GM18498 (cell line): ENCODE data around the gene SH3BP2.

Experiments
- ATAC-seq: cut with Tn5 transposase; IDR thresholded peaks from one replicate; pipeline ENCODE4 v1.9.1; 2021; ENCODE audit warnings: mild to moderate bottlenecking, moderate library complexity; ENCODE audit not compliant: unreplicated experiment

The SH3BP2 gene

DNA sequence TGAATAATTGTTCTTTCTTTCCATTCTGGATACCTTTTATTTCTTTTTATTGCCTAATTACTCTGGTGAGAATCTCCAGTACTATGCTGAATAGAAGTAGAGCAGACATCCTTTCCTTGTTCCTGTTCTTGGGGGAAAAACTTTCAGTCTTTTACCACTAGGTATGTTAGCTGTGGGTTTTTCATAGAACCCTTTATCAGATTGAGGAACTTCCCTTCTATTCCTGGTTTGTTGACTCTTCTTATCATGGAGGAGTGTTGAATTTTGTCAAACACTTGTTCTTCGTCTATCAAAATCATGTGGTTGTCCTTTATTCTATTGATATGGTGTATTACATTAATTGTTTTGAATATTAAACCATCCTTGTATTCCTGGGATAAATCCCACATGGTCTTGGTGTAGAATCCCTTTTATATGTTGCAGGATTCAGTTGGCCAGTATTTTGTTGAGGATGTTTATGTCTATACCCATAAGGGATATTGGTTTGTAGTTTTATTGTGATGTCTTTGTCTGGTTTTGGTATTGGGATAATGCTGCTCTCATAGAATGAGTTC is 23.6 kb downstream of the SH3BP2 start:
- ATAC-seq: no peak

GRCh38 chr4:2817137-2817536 is 24.3 kb downstream of the SH3BP2 start:
- no peak for ATAC-seq

DNA sequence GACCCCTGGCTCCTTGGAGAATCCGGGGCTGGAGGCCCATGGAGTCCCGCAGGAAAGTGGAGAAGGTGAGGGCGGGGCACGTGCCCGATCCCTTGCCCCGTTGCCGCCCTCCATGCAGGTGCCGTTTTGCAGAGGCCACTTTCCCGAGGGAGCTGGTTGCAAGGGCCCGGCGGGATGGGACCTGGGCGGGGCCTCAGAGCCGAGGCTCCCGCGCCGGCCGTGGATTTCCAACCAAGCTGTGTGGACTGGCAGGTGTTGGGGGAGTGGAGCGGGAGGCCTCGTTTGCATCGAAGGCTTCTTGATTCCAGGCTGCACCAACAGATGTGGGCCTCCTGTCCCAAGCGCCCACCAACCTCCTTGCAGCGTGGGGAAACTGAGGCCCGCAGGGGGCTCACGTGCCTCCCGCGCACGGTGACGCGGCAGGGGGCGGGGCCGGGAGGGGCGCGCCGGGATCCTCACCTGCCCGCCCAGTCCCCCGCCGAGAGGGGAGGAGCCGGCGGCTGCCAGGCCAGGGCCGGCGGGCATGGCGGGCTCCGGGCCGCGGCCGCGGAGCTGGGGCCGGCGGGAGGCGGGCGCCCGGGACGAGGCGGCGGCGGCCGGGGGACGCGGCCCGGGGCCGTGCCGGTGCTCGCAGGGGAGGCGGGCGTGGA is 24.9 kb downstream of the SH3BP2 start:
- no peak for ATAC-seq

DNA sequence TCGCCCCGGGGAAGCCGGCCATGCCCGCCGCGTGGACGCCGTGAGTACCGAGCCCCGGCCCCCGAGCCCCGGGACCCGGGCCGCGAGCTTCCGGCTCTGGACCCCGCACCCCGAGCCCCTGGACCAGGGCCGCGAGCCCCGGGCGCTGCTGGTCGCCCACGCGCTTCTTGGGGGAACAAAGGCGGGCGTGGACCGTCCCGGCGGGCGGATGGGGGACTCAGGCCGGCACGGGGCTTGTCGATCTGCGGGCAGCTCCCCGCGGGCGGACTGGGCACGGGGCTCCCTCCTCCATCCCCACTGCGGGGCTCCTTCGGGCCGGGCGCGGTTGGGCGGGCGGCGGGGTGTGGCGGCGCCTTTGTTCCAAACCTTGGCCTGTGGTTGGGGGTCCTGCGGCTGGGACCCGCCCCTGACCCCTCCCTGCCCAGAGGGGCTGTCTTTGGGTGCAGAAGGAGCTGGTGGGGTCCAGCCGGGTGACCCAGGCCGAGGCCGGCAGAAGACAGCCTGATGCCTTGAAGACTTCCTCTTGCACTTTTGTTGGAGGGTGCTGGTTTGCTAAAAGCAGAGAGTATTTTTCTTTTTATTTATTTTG is 25.6 kb downstream of the SH3BP2 start:
- ATAC-seq: no peak

GRCh38 chr4:2819244-2820215 is 26.6 kb downstream of the SH3BP2 start:
- no peak for ATAC-seq

DNA sequence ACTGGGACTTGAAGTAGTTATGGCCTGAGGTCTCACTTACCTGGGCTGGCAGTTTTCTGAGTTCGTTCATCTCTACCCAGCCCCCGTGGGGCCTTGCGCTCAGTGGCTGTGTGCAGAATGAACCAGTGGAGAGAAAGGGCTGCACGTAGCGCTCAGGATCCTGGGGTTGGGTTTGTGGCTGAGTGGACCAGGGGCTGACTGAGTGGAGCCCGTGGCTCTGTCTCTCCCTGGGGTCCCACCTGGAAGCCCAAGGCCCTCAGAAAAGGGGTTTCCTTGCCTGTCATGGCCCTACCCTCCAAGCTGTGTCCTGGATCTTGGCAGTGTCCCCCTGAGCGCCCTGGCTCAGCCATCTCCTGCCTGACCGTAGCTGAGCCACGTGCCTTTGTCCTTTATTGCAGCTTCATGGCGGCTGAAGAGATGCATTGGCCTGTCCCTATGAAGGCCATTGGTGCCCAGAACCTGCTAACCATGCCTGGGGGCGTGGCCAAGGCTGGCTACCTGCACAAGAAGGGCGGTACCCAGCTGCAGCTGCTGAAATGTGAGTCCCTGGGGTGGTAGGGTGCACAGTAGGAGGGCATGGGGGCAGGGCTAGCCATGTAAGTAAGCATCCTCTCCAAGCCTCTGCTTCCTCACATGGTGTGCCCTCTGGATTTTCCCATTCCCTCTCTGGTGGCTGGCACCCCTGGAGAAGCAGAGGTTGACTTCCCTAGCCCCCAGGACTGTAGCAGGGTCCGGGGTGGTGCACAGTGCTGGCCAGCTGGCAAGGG is 27.5 kb downstream of the SH3BP2 start:
- ATAC-seq: no peak

DNA sequence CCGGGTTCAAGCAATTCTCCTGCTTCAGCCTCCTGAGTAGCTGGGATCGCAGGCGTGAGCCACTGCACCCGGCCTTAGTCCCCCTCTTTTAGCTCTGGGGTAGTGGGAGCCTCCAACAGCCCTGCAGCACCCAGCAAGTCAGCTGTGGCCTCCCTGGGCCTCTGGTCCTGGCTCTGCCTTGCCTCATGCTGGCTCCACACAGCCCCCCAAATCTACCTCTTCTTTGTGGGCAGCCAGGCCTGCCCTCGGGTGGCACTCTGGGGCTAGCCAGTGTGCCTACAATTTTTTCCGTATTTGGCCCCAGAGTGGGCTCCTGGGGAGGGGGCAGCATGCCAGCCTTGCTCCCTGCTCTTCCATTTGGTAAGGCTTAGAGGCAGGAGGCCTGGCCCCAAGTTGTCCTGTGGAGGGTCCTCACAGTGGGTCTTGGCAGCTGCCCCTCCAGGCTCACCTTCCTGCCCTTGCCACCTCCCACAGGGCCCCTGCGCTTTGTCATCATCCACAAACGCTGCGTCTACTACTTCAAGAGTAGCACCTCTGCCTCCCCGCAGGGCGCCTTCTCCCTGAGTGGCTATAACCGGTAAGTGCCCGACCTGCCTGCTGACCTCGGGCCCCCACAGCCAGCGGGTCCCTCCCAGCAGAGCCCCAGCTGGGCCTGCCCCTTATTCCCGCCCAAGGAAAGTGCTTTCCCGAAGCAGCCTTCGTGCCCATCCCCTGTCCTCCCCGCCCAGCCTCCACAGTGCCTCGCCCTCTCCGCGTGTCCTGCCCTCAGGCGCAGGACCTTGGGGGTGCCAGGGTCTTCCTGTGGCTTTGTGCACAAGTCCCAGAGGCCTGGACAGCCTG is 29.8 kb downstream of the SH3BP2 start:
- no peak for ATAC-seq

DNA sequence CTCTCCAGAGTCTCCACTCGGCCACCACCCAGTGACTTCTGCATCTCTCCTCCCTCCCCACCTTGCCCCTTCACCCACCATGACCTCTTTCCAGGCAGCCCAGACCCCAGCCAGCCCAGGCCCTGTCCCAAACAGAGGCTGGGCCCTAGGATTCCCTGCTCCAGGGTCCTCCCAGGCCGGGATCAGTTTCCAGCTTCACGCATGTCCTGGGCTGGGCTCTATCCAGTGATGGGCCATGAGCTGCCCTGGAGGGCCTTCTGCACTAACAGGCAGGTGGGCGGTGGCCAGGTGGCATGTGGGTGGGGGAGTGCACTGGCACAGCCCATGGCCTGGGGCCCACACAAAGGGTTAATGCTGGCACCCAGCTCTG is 30.4 kb downstream of the SH3BP2 start:
- no peak for ATAC-seq

GRCh38 chr4:2823671-2824328 is 30.9 kb downstream of the SH3BP2 start:
- no peak for ATAC-seq

- no peak for ATAC-seq
Observed at GRCh38 chr4:2824329-2824835, 31.5 kb downstream of the SH3BP2 start.

GRCh38 chr4:2824836-2825381 is 32.0 kb downstream of the SH3BP2 start:
- no peak for ATAC-seq

GRCh38 chr4:2825740-2826139 is 32.9 kb downstream of the SH3BP2 start:
- no peak for ATAC-seq

GRCh38 chr4:2827071-2827873 is 34.4 kb downstream of the SH3BP2 start:
- no peak for ATAC-seq

GRCh38 chr4:2827874-2828751 is 35.2 kb downstream of the SH3BP2 start:
- no peak for ATAC-seq

DNA sequence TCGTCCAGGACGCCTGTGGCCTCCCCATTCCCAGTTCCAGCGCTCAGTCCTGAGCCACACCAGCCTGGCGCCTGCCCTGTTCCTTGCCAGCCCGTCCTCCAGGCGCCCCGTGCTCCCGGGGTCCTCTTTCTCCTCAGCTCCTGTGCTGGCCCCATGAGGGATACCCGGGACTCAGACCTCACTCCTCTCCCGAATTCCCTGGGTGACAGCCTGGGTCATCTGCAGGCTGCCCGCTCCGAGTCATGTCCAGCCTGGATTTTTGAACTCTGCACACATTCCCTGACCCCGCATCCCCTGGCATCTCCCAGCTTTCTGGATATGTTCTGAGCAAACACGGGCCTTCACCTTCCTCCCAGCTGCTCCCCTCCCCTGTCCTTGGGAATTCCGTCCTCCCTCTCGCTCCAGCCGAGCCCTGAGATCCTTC is 35.9 kb downstream of the SH3BP2 start:
- no peak for ATAC-seq

- no peak for ATAC-seq
Observed at GRCh38 chr4:2829321-2829932, 36.5 kb downstream of the SH3BP2 start.
